Endothelial cell of umbilical vein (primary cell): ENCODE measurements around the gene DACT2. TPM values are rescaled to one million over a fixed set of nuclear protein-coding genes. Genes with fewer than 3 reads are reported as not detected.

ENCODE experiments used
- BruUV-seq: library from RNA; stranded (reverse); fragments of 400-500 nt; replicated peaks from 2 replicates; lab custom pipeline; 2021; lab: Mats Ljungman, UMichigan
- CTCF ChIA-PET: fragments of 300-600, 350-600 bp; sonication (Branson Sonifier 250); formaldehyde crosslinking; loops from one replicate; lab custom pipeline; 2021; ENCODE audit warnings: antibody characterized with exemption, inconsistent platforms; lab: Charles Lee
- POLR2A ChIA-PET: fragments of 300-600, 350-600 bp; sonication (Branson Sonifier 250); formaldehyde crosslinking; loops from one replicate; lab custom pipeline; 2021; ENCODE audit warnings: antibody characterized with exemption, inconsistent platforms; lab: Charles Lee
- DNase-seq: peaks from one replicate; pipeline ENCODE4 v3.0.0-alpha.2; 2011; ENCODE audit warnings: low read depth, low spot score
- FAIRE-seq: peaks from 2 replicates; lab custom pipeline; 2011; peaks lifted over from hg19 to GRCh38; lab: Jason Lieb, UNC
- H2AFZ ChIP-seq: 2 replicates; pipeline ENCODE4 v1.6.0; 2012; ENCODE audit warnings: low read depth, low read length, control low read depth, inconsistent platforms
- H3K27ac ChIP-seq: 2 replicates; pipeline ENCODE4 v1.5.1; 2011; ENCODE audit warnings: low read depth, mild to moderate bottlenecking, control low read depth, low read length, moderate library complexity; ENCODE audit not compliant: insufficient read depth
- H3K27me3 ChIP-seq, 2 experiments: 2 replicates each; pipeline versions ENCODE4 v1.6.0 to v1.6.1; 2011; ENCODE audit warnings: low read length in 2 of 2, mixed read lengths in 1 of 2; ENCODE audit not compliant: control insufficient read depth in 2 of 2, insufficient read depth in 2 of 2
- H3K36me3 ChIP-seq, 2 experiments: 2 replicates in 1 of 2; 3 replicates in 1 of 2; pipeline ENCODE4 v1.5.1; 2011; ENCODE audit warnings: low read length in 2 of 2, mild to moderate bottlenecking in 1 of 2, moderate library complexity in 1 of 2; ENCODE audit not compliant: control insufficient read depth in 2 of 2, insufficient read depth in 2 of 2; ENCODE audit errors: extremely low read depth in 1 of 2
- H3K4me1 ChIP-seq: 3 replicates; pipeline ENCODE4 v1.5.1; 2011; ENCODE audit warnings: mild to moderate bottlenecking, low read length; ENCODE audit not compliant: control insufficient read depth, insufficient read depth; ENCODE audit errors: extremely low read depth
- H3K4me2 ChIP-seq: 2 replicates; pipeline ENCODE4 v1.6.1; 2011; ENCODE audit warnings: low read length, control low read depth, mixed read lengths; ENCODE audit not compliant: insufficient read depth
- H3K4me3 ChIP-seq, 3 experiments: fragments of 200-600 bp in 1 of 3; sonication (generic), shearing (Covaris generic) in 1 of 3; replicated peaks in 1 of 3; 2 replicates each; pipeline ENCODE4 v1.5.1; 2011 to 2016; ENCODE audit warnings: control low read depth in 3 of 3, low read length in 3 of 3, mild to moderate bottlenecking in 2 of 3, inconsistent platforms in 1 of 3, low read depth in 1 of 3, moderate library complexity in 1 of 3; ENCODE audit not compliant: insufficient read depth in 1 of 3
- H3K79me2 ChIP-seq: 2 replicates; pipeline ENCODE4 v1.6.0; 2012; ENCODE audit warnings: low read length, inconsistent platforms; ENCODE audit not compliant: control insufficient read depth, insufficient read depth
- H3K9ac ChIP-seq: replicated peaks from 2 replicates; pipeline ENCODE3; 2011; ENCODE audit warnings: low read length, control low read depth; ENCODE audit not compliant: insufficient read depth; ENCODE audit errors: extremely low read depth
- H3K9me1 ChIP-seq: replicated peaks from 3 replicates; pipeline ENCODE4 v1.6.0; 2011; ENCODE audit warnings: mild to moderate bottlenecking, low read length; ENCODE audit not compliant: control insufficient read depth, insufficient read depth; ENCODE audit errors: extremely low read depth
- H3K9me3 ChIP-seq: replicated peaks from 2 replicates; pipeline ENCODE4 v1.5.1; 2012; ENCODE audit warnings: low read length, inconsistent platforms; ENCODE audit not compliant: control insufficient read depth, insufficient read depth
- H4K20me1 ChIP-seq: replicated peaks from 2 replicates; pipeline ENCODE3; 2011; ENCODE audit warnings: mild to moderate bottlenecking, low read length; ENCODE audit not compliant: control insufficient read depth, insufficient read depth; ENCODE audit errors: extremely low read depth
- EZH2 ChIP-seq: IDR thresholded peaks from 2 replicates; pipeline ENCODE4 v1.6.1; 2012; ENCODE audit warnings: borderline replicate concordance, low read depth, mild to moderate bottlenecking, moderate library complexity, low read length, inconsistent platforms; ENCODE audit not compliant: severe bottlenecking
- FOS ChIP-seq: IDR thresholded peaks from 2 replicates; pipeline ENCODE4 v1.6.1; 2011; ENCODE audit warnings: mild to moderate bottlenecking, low read length, moderate library complexity, borderline replicate concordance; ENCODE audit not compliant: insufficient read depth
- GATA2 ChIP-seq: IDR thresholded peaks from 2 replicates; pipeline ENCODE4 v1.7.0; 2011; ENCODE audit warnings: low read depth, mild to moderate bottlenecking, moderate library complexity, mixed read lengths, low read length; ENCODE audit not compliant: insufficient read length, insufficient read depth
- JUN ChIP-seq: IDR thresholded peaks from 2 replicates; pipeline ENCODE4 v1.6.1; 2011; ENCODE audit warnings: borderline replicate concordance, low read depth; ENCODE audit not compliant: insufficient read length, insufficient read depth
- MYC ChIP-seq: IDR thresholded peaks from one replicate; pipeline ENCODE4 v1.6.1; 2011; ENCODE audit warnings: mild to moderate bottlenecking, low read depth, low read length
- POLR2A ChIP-seq: IDR thresholded peaks from 2 replicates; pipeline ENCODE4 v1.6.1; 2012; ENCODE audit warnings: low read depth, mild to moderate bottlenecking, control low read depth, low read length
- POLR2AphosphoS5 ChIP-seq: IDR thresholded peaks from 2 replicates; pipeline ENCODE4 v1.6.1; 2012; ENCODE audit warnings: low read depth, mild to moderate bottlenecking, control low read depth, low read length, moderate library complexity; ENCODE audit not compliant: insufficient read depth
- dilution Hi-C: fragments of 300-500 bp; cut with MboI; formaldehyde crosslinking; loops from one replicate; pipeline ENCODE4 v1.15.0; 2019; ENCODE audit warnings: low sequenced_read_pairs; ENCODE audit not compliant: extremely low pct_ligation_motif_present
- intact Hi-C: fragments of 100-400 bp; cut with micrococcal nuclease; formaldehyde crosslinking; loops from one replicate; pipeline ENCODE4 v1.10.0; 2022
- polyA plus RNA-seq, 4 experiments: library from polyadenylated mRNA; depleted of rRNA in 3 of 4; stranded (reverse) in 3 of 4; unstranded in 1 of 4; fragments of >200 nt; gene quantifications; 2 replicates each; pipeline versions ENCODE4 v1.2.1 to v1.2.3, GENCODE V29; 2011 to 2012; ENCODE audit warnings: missing spikeins in 1 of 4
- total RNA-seq: library from RNA; stranded (reverse); gene quantifications from 2 replicates; pipeline ENCODE4 v1.2.3, GENCODE V29; 2021
- TF ChIP-seq, protein P1 (sequence below), 2 donors: IDR thresholded peaks; 1 replicate in 1 of 2; 2 replicates in 1 of 2; pipeline ENCODE4 v1.5.1; 2011; ENCODE audit warnings: low read length in 2 of 2, mild to moderate bottlenecking in 2 of 2, moderate library complexity in 2 of 2, control low read depth in 1 of 2, inconsistent platforms in 1 of 2, low read depth in 1 of 2; ENCODE audit not compliant: insufficient read depth in 1 of 2; ENCODE audit errors: extremely low read depth in 1 of 2
- TF ChIP-seq, protein P2 (sequence below): IDR thresholded peaks from 2 replicates; pipeline ENCODE4 v1.6.1; 2011; ENCODE audit not compliant: insufficient read depth, insufficient read length

The DACT2 gene
- total and polyA plus RNA-seq, 2 donors (not counting 3 experiments of a cell fraction or from before 2014, with no cell fraction given), result not detected

GRCh38 chr6:168275168-168275567 is 44.4 kb downstream of the DACT2 start:
- Histone ChIP-seq H3K27me3 (no peaks in the 10 kb centered on the region), H4K20me1 (no peaks in the 10 kb centered on the region), H3K4me2 (no peak overlapping the region), H2AFZ (no peak overlapping the region), H3K36me3 (no peaks in the 10 kb centered on the region), H3K9me3 (no peaks in the 10 kb centered on the region), H3K79me2 (no peaks in the 10 kb centered on the region), H3K9me1 (no peaks in the 10 kb centered on the region), H3K4me3 (no peak overlapping the region), H3K27ac (no peak overlapping the region), H3K4me1 (no peaks in the 10 kb centered on the region), H3K9ac (no peak overlapping the region)
- DNase-seq (no peak), FAIRE-seq (no peak)
- POLR2A ChIA-PET, result no interaction called here
- CTCF ChIA-PET, result no interaction called here
- TF ChIP-seq JUN, result no peak
- TF ChIP-seq EZH2, result no peak
- TF ChIP-seq FOS, result no peak
- no peak for TF ChIP-seq GATA2
- no peak for TF ChIP-seq POLR2A
- TF ChIP-seq POLR2AphosphoS5, result no peak
- TF ChIP-seq, protein P1, sequence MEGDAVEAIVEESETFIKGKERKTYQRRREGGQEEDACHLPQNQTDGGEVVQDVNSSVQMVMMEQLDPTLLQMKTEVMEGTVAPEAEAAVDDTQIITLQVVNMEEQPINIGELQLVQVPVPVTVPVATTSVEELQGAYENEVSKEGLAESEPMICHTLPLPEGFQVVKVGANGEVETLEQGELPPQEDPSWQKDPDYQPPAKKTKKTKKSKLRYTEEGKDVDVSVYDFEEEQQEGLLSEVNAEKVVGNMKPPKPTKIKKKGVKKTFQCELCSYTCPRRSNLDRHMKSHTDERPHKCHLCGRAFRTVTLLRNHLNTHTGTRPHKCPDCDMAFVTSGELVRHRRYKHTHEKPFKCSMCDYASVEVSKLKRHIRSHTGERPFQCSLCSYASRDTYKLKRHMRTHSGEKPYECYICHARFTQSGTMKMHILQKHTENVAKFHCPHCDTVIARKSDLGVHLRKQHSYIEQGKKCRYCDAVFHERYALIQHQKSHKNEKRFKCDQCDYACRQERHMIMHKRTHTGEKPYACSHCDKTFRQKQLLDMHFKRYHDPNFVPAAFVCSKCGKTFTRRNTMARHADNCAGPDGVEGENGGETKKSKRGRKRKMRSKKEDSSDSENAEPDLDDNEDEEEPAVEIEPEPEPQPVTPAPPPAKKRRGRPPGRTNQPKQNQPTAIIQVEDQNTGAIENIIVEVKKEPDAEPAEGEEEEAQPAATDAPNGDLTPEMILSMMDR (IDR thresholded peaks at IDR 0.05; ENCODE audit: extremely low read depth in 1 of 2, insufficient read depth in 1 of 2, low read depth in 1 of 2, low read length in 2 of 2), result no peak
- no peak for TF ChIP-seq MYC
- TF ChIP-seq, protein P2, sequence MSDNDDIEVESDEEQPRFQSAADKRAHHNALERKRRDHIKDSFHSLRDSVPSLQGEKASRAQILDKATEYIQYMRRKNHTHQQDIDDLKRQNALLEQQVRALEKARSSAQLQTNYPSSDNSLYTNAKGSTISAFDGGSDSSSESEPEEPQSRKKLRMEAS, result no peak
- intact Hi-C loops (no loop called here), dilution Hi-C loops (no loop called here)
- no TSS peak for BruUV-seq
